Measurements from ENCODE around the gene CHRNB4.

CHRNB4 gene

GRCh38 chr15:78620021-78620526, 20.9 kb downstream of the CHRNB4 start:
- Histone ChIP-seq H3K4me3 (peak overlapping the region in 1 of 2 donors; percentile 39), H3K27me3 (peaks cover 0 to 59% of the 10 kb centered on the region in 2 donors), H3K27ac (no peak overlapping the region), H3K36me3 (no peaks in the 10 kb centered on the region), H3K4me1 (peaks cover 0 to 24% (median 18%) of the 10 kb centered on the region in 4 donors), H3K9me3 (no peaks in the 10 kb centered on the region)
- peak in 1 of 2 donors; percentile 59 for DNase-seq
- TF ChIP-seq CTCF (IDR thresholded peaks at IDR 0.05) = no peak
- intact Hi-C loops (cut with DNase I; ENCODE audit: low total_unique reads) = loop anchor here (2.0 kb wide), 1 partner anchor 87 kb away; no protein-coding TSS in a partner anchor

- Histone ChIP-seq H3K4me1 (peaks cover 0 to 24% (median 18%) of the 10 kb centered on the region in 4 donors), H3K9me3 (no peaks in the 10 kb centered on the region), H3K27ac (no peak overlapping the region), H3K27me3 (peaks cover 0 to 56% of the 10 kb centered on the region in 2 donors), H3K36me3 (no peaks in the 10 kb centered on the region), H3K4me3 (no peak overlapping the region)
- no peak for TF ChIP-seq CTCF (IDR thresholded peaks at IDR 0.05)
- intact Hi-C loops (cut with DNase I; ENCODE audit: low total_unique reads) = loop anchor here (5.0 kb wide), 2 partner anchors 133 to 563 kb away; no protein-coding TSS in a partner anchor
- peak in 1 of 2 donors; percentile 48 for DNase-seq
Measured at GRCh38 chr15:78619022-78619950, 21.7 kb downstream of the CHRNB4 start.

- DNase-seq = peak; percentile 88 to 90
- TF ChIP-seq CTCF (IDR thresholded peaks at IDR 0.05) = peak; percentile 87 to 88
- H3K27ac ChIP-seq = no peak overlapping the region
- H3K4me3 ChIP-seq = no peak overlapping the region
- no peaks in the 10 kb centered on the region for H3K36me3 ChIP-seq
- intact Hi-C loops (cut with DNase I; ENCODE audit: low total_unique reads) = loop anchor here (5.0 kb wide), 2 partner anchors 134 to 564 kb away; no protein-coding TSS in a partner anchor
- no peaks in the 10 kb centered on the region for H3K9me3 ChIP-seq
- H3K27me3 ChIP-seq = peaks cover 0 to 50% of the 10 kb centered on the region in 2 donors
- peaks cover 0 to 24% (median 18%) of the 10 kb centered on the region in 4 donors for H3K4me1 ChIP-seq
Measured at GRCh38 chr15:78618490-78618934, 22.5 kb downstream of the CHRNB4 start.

GRCh38 chr15:78618064-78618463, 22.9 kb downstream of the CHRNB4 start:
- Histone ChIP-seq H3K27ac (no peak overlapping the region), H3K4me1 (peaks cover 0 to 24% (median 18%) of the 10 kb centered on the region in 4 donors), H3K27me3 (peaks cover 0 to 46% of the 10 kb centered on the region in 2 donors), H3K4me3 (no peak overlapping the region), H3K36me3 (no peaks in the 10 kb centered on the region), H3K9me3 (no peaks in the 10 kb centered on the region)
- intact Hi-C loops (cut with DNase I; ENCODE audit: low total_unique reads) = loop anchor here (5.0 kb wide), 2 partner anchors 134 to 564 kb away; no protein-coding TSS in a partner anchor
- TF ChIP-seq CTCF (IDR thresholded peaks at IDR 0.05) = no peak
- no peak for DNase-seq

- H3K27ac ChIP-seq = no peak overlapping the region
- TF ChIP-seq CTCF (IDR thresholded peaks at IDR 0.05) = no peak
- H3K4me1 ChIP-seq = peaks cover 0 to 24% (median 18%) of the 10 kb centered on the region in 4 donors
- H3K36me3 ChIP-seq = no peaks in the 10 kb centered on the region
- peak in 1 of 2 donors; percentile 51 for DNase-seq
- no peaks in the 10 kb centered on the region for H3K9me3 ChIP-seq
- peaks cover 0 to 44% of the 10 kb centered on the region in 2 donors for H3K27me3 ChIP-seq
- intact Hi-C loops (cut with DNase I; ENCODE audit: low total_unique reads) = loop anchor here (5.0 kb wide), 2 partner anchors 135 to 565 kb away; no protein-coding TSS in a partner anchor
- H3K4me3 ChIP-seq = no peak overlapping the region
Measured at GRCh38 chr15:78617516-78617915, 23.5 kb downstream of the CHRNB4 start.

Measured in tibial artery (tissue), 4 donors.